Inferior parietal cortex (tissue), 1 donor: ENCODE measurements around the gene ZNF724.

Source experiments
- DNase-seq: peaks from one replicate; pipeline ENCODE4 v3.0.0-alpha.2; 2016; ENCODE audit errors: extremely low spot score

Gene ZNF724

GRCh38 chr19:23241419-23241818, 8.8 kb downstream of the ZNF724 start:
- no peak for DNase-seq

- no peak for DNase-seq
These were observed 27.1 kb downstream of the ZNF724 start for GRCh38 chr19:23222998-23223652.

- DNase-seq = no peak
These were observed 46.3 kb downstream of the ZNF724 start for GRCh38 chr19:23203841-23204344.

- DNase-seq = no peak
These were observed 59.9 kb downstream of the ZNF724 start for GRCh38 chr19:23190341-23190740.

GRCh38 chr19:23183251-23183650, 66.9 kb downstream of the ZNF724 start:
- no peak for DNase-seq
